AG09309 (cell line): ENCODE measurements around the gene CELF4.

Experiments used
- DNase-seq: peaks from one replicate; pipeline ENCODE4 v3.0.0-alpha.2; 2010; ENCODE audit warnings: low read depth
- H3K4me3 ChIP-seq: 2 replicates; pipeline ENCODE4 v1.5.1; 2011; ENCODE audit warnings: mild to moderate bottlenecking, low read depth, low read length, moderate library complexity; ENCODE audit not compliant: control insufficient read depth
- CTCF ChIP-seq: IDR thresholded peaks from 2 replicates; pipeline ENCODE4 v1.5.1; 2011; ENCODE audit warnings: mild to moderate bottlenecking, low read depth, low read length, inconsistent platforms; ENCODE audit not compliant: insufficient read depth, control insufficient read depth; ENCODE audit errors: missing control alignments

Gene CELF4

GRCh38 chr18:37260367-37261093 is 305.1 kb downstream of the CELF4 start:
- no peak for TF ChIP-seq CTCF
- DNase-seq: no peak

GRCh38 chr18:37259711-37260110 is 305.9 kb downstream of the CELF4 start:
- no peak overlapping the region for H3K4me3 ChIP-seq
- no peak for TF ChIP-seq CTCF
- no peak for DNase-seq

More at GRCh38 chr18:37260367-37261093, 305.1 kb downstream of the CELF4 start:
- no peak overlapping the region for H3K4me3 ChIP-seq

- H3K4me3 ChIP-seq: no peak overlapping the region
- no peak for DNase-seq
- no peak for TF ChIP-seq CTCF
Measured at GRCh38 chr18:37258819-37259218, 306.8 kb downstream of the CELF4 start.

- no peak for DNase-seq
Measured at GRCh38 chr18:37258131-37258530, 307.5 kb downstream of the CELF4 start.

GRCh38 chr18:37254973-37255372 is 310.6 kb downstream of the CELF4 start:
- H3K4me3 ChIP-seq: no peak overlapping the region
- TF ChIP-seq CTCF: no peak
- DNase-seq: no peak

More at GRCh38 chr18:37258131-37258530, 307.5 kb downstream of the CELF4 start:
- TF ChIP-seq CTCF: no peak
- no peak overlapping the region for H3K4me3 ChIP-seq

GRCh38 chr18:37254236-37254754 is 311.3 kb downstream of the CELF4 start:
- no peak for TF ChIP-seq CTCF
- H3K4me3 ChIP-seq: no peak overlapping the region; the same call in 1 of the 2 replicates
- no peak for DNase-seq
